Measurements from ENCODE around the gene UBE4A. TPM values are rescaled to one million over a fixed set of nuclear protein-coding genes. Genes with fewer than 3 reads are reported as not detected.
"Not testable (repeated sequence)": the region's sequence is repeated elsewhere in the genome, so short reads cannot be mapped to it uniquely, and the experiment has no call there.

The UBE4A gene
- polyA plus RNA-seq, 12 donors, result 20.3 to 160 (median 25.9) TPM

GRCh38 chr11:118398791-118399559 lies 39.6 kb downstream of the UBE4A start:
- DNase-seq, result no peak

- DNase-seq, result peak; percentile 94
These were observed 41.9 kb downstream of the UBE4A start, which contains the start of gene ATP5MG for GRCh38 chr11:118401151-118401879. Gene ATP5MG, plus strand, starts transcription at chr11:118401606. Its CDS starts 60 bp downstream, at chr11:118401666.

- DNase-seq, result no peak
These were observed 42.6 kb downstream of the UBE4A start for GRCh38 chr11:118401880-118402590.

- not testable (repeated sequence) for DNase-seq
These were observed 43.2 kb downstream of the UBE4A start for GRCh38 chr11:118402594-118402993.

GRCh38 chr11:118406599-118407166 lies 47.3 kb downstream of the UBE4A start:
- no peak for DNase-seq

GRCh38 chr11:118410055-118410745 lies 50.8 kb downstream of the UBE4A start:
- no peak for DNase-seq

- no peak for DNase-seq
These were observed 52.1 kb downstream of the UBE4A start for GRCh38 chr11:118411530-118411929.

- DNase-seq, result no peak
These were observed 53.5 kb downstream of the UBE4A start for GRCh38 chr11:118412921-118413320.

GRCh38 chr11:118415062-118415738 lies 55.8 kb downstream of the UBE4A start:
- DNase-seq, result no peak

- no peak for DNase-seq
These were observed 56.3 kb downstream of the UBE4A start for GRCh38 chr11:118415739-118416068.

- DNase-seq, result not testable (repeated sequence)
These were observed 57.5 kb downstream of the UBE4A start for GRCh38 chr11:118416900-118417299.

GRCh38 chr11:118417801-118418200 lies 58.4 kb downstream of the UBE4A start:
- DNase-seq, result no peak

- DNase-seq, result no peak
These were observed 59.4 kb downstream of the UBE4A start for GRCh38 chr11:118418766-118419165.

- DNase-seq, result no peak
These were observed 68.3 kb downstream of the UBE4A start for GRCh38 chr11:118427707-118428106.

- DNase-seq, result no peak
These were observed 71.6 kb downstream of the UBE4A start for GRCh38 chr11:118430956-118431355.

GRCh38 chr11:118434123-118434552 lies 74.7 kb downstream of the UBE4A start:
- no peak for DNase-seq

GRCh38 chr11:118434553-118435289 lies 75.3 kb downstream of the UBE4A start:
- DNase-seq, result peak; percentile 38

GRCh38 chr11:118435290-118435892 lies 76.0 kb downstream of the UBE4A start:
- DNase-seq, result peak; percentile 53

GRCh38 chr11:118435893-118436624 lies 76.7 kb downstream of the UBE4A start, which contains the start of gene KMT2A:
Gene KMT2A, plus strand, starts transcription at chr11:118436492. Its CDS starts 21 bp downstream, at chr11:118436513.
- DNase-seq, result peak; percentile 97
